Measurements from ENCODE around the gene DDX54.

Gene DDX54

GRCh38 chr12:113191227-113191626 is 5.9 kb upstream of the DDX54 start:
- no peaks in the 10 kb centered on the region for H3K9me3 ChIP-seq (ENCODE audit: low read length)

GRCh38 chr12:113190761-113191160 is 5.5 kb upstream of the DDX54 start:
- Histone ChIP-seq H3K4me3 (ENCODE audit: low read length) (no peak overlapping the region), H2AFZ (ENCODE audit: low read depth, low read length) (no peak overlapping the region), H3K36me3 (ENCODE audit: insufficient read depth, low read length) (peaks cover 20% of the 10 kb centered on the region), H3K4me1 (ENCODE audit: insufficient read depth, low read length) (peaks cover 15% of the 10 kb centered on the region), H3K27me3 (ENCODE audit: insufficient read depth, low read length) (no peaks in the 10 kb centered on the region), H3K9me3 (ENCODE audit: low read length) (no peaks in the 10 kb centered on the region)

More at GRCh38 chr12:113191227-113191626, 5.9 kb upstream of the DDX54 start:
- no peak overlapping the region for H2AFZ ChIP-seq (ENCODE audit: low read depth, low read length)
- H3K27me3 ChIP-seq (ENCODE audit: insufficient read depth, low read length): no peaks in the 10 kb centered on the region
- no peak overlapping the region for H3K4me3 ChIP-seq (ENCODE audit: low read length)
- H3K4me1 ChIP-seq (ENCODE audit: insufficient read depth, low read length): peaks cover 11% of the 10 kb centered on the region
- peaks cover 20% of the 10 kb centered on the region for H3K36me3 ChIP-seq (ENCODE audit: insufficient read depth, low read length)

- Histone ChIP-seq H3K36me3 (ENCODE audit: insufficient read depth, low read length) (peaks cover 20% of the 10 kb centered on the region), H3K4me1 (ENCODE audit: insufficient read depth, low read length) (peaks cover 16% of the 10 kb centered on the region), H3K27me3 (ENCODE audit: insufficient read depth, low read length) (no peaks in the 10 kb centered on the region), H2AFZ (ENCODE audit: low read depth, low read length) (no peak overlapping the region), H3K9me3 (ENCODE audit: low read length) (no peaks in the 10 kb centered on the region), H3K4me3 (ENCODE audit: low read length) (no peak overlapping the region)
These were observed 4.1 kb upstream of the DDX54 start for GRCh38 chr12:113189361-113189760.

GRCh38 chr12:113186666-113187325 is 1.5 kb upstream of the DDX54 start:
- peaks cover 15% of the 10 kb centered on the region for H3K4me1 ChIP-seq (ENCODE audit: insufficient read depth, low read length)
- peak overlapping the region; percentile 85 for H3K4me3 ChIP-seq (ENCODE audit: low read length)
- no peaks in the 10 kb centered on the region for H3K27me3 ChIP-seq (ENCODE audit: insufficient read depth, low read length)
- peaks cover 26% of the 10 kb centered on the region for H3K36me3 ChIP-seq (ENCODE audit: insufficient read depth, low read length)
- no peaks in the 10 kb centered on the region for H3K9me3 ChIP-seq (ENCODE audit: low read length)
- no peak overlapping the region for H2AFZ ChIP-seq (ENCODE audit: low read depth, low read length)

- Histone ChIP-seq H3K4me1 (ENCODE audit: insufficient read depth, low read length) (peaks cover 15% of the 10 kb centered on the region), H3K9me3 (ENCODE audit: low read length) (no peaks in the 10 kb centered on the region), H3K27me3 (ENCODE audit: insufficient read depth, low read length) (no peaks in the 10 kb centered on the region), H3K36me3 (ENCODE audit: insufficient read depth, low read length) (peaks cover 20% of the 10 kb centered on the region), H3K4me3 (ENCODE audit: low read length) (peak overlapping the region; percentile 85), H2AFZ (ENCODE audit: low read depth, low read length) (peak overlapping the region; percentile 86)
These were observed 721 bp upstream of the DDX54 start for GRCh38 chr12:113186033-113186365.

GRCh38 chr12:113184900-113185179 is 438 bp downstream of the DDX54 start:
- Histone ChIP-seq H3K4me1 (ENCODE audit: insufficient read depth, low read length) (peaks cover 15% of the 10 kb centered on the region), H3K4me3 (ENCODE audit: low read length) (peak overlapping the region; percentile 85)

GRCh38 chr12:113184098-113184899 is 979 bp downstream of the DDX54 start:
- H3K36me3 ChIP-seq (ENCODE audit: insufficient read depth, low read length): peaks cover 31% of the 10 kb centered on the region
- H3K9me3 ChIP-seq (ENCODE audit: low read length): no peaks in the 10 kb centered on the region
- no peaks in the 10 kb centered on the region for H3K27me3 ChIP-seq (ENCODE audit: insufficient read depth, low read length)
- peak overlapping the region; percentile 86 for H2AFZ ChIP-seq (ENCODE audit: low read depth, low read length)
- peak overlapping the region; percentile 85 for H3K4me3 ChIP-seq (ENCODE audit: low read length)
- H3K4me1 ChIP-seq (ENCODE audit: insufficient read depth, low read length): peaks cover 15% of the 10 kb centered on the region

More at GRCh38 chr12:113184900-113185179, 438 bp downstream of the DDX54 start:
- H3K9me3 ChIP-seq (ENCODE audit: low read length): no peaks in the 10 kb centered on the region
- H3K36me3 ChIP-seq (ENCODE audit: insufficient read depth, low read length): peaks cover 28% of the 10 kb centered on the region
- no peaks in the 10 kb centered on the region for H3K27me3 ChIP-seq (ENCODE audit: insufficient read depth, low read length)
- peak overlapping the region; percentile 86 for H2AFZ ChIP-seq (ENCODE audit: low read depth, low read length)

GRCh38 chr12:113183030-113183589 is 2.2 kb downstream of the DDX54 start:
- Histone ChIP-seq H3K9me3 (ENCODE audit: low read length) (peaks cover 2% of the 10 kb centered on the region), H2AFZ (ENCODE audit: low read depth, low read length) (no peak overlapping the region), H3K36me3 (ENCODE audit: insufficient read depth, low read length) (peaks cover 39% of the 10 kb centered on the region), H3K27me3 (ENCODE audit: insufficient read depth, low read length) (no peaks in the 10 kb centered on the region), H3K4me3 (ENCODE audit: low read length) (no peak overlapping the region), H3K4me1 (ENCODE audit: insufficient read depth, low read length) (peaks cover 15% of the 10 kb centered on the region)

GRCh38 chr12:113181975-113182374 is 3.3 kb downstream of the DDX54 start:
- no peak overlapping the region for H3K4me3 ChIP-seq (ENCODE audit: low read length)
- peaks cover 14% of the 10 kb centered on the region for H3K9me3 ChIP-seq (ENCODE audit: low read length)
- H3K4me1 ChIP-seq (ENCODE audit: insufficient read depth, low read length): peaks cover 15% of the 10 kb centered on the region
- H3K27me3 ChIP-seq (ENCODE audit: insufficient read depth, low read length): no peaks in the 10 kb centered on the region
- no peak overlapping the region for H2AFZ ChIP-seq (ENCODE audit: low read depth, low read length)
- H3K36me3 ChIP-seq (ENCODE audit: insufficient read depth, low read length): peaks cover 50% of the 10 kb centered on the region

- H3K36me3 ChIP-seq (ENCODE audit: insufficient read depth, low read length): peaks cover 56% of the 10 kb centered on the region
- H3K4me3 ChIP-seq (ENCODE audit: low read length): no peak overlapping the region
- H2AFZ ChIP-seq (ENCODE audit: low read depth, low read length): no peak overlapping the region
- H3K27me3 ChIP-seq (ENCODE audit: insufficient read depth, low read length): no peaks in the 10 kb centered on the region
- peaks cover 4% of the 10 kb centered on the region for H3K4me1 ChIP-seq (ENCODE audit: insufficient read depth, low read length)
- peaks cover 19% of the 10 kb centered on the region for H3K9me3 ChIP-seq (ENCODE audit: low read length)
These were observed 4.9 kb downstream of the DDX54 start for GRCh38 chr12:113180333-113180732.

- H3K36me3 ChIP-seq (ENCODE audit: insufficient read depth, low read length): peaks cover 59% of the 10 kb centered on the region
These were observed 6.3 kb downstream of the DDX54 start for GRCh38 chr12:113179023-113179422.

GRCh38 chr12:113174461-113175384 is 10.6 kb downstream of the DDX54 start:
- no peak overlapping the region for H3K4me3 ChIP-seq (ENCODE audit: low read length)
- H3K27me3 ChIP-seq (ENCODE audit: insufficient read depth, low read length): no peaks in the 10 kb centered on the region
- peaks cover 71% of the 10 kb centered on the region for H3K36me3 ChIP-seq (ENCODE audit: insufficient read depth, low read length)

More at GRCh38 chr12:113179023-113179422, 6.3 kb downstream of the DDX54 start:
- Histone ChIP-seq H3K4me1 (ENCODE audit: insufficient read depth, low read length) (no peaks in the 10 kb centered on the region), H2AFZ (ENCODE audit: low read depth, low read length) (no peak overlapping the region), H3K4me3 (ENCODE audit: low read length) (no peak overlapping the region), H3K9me3 (ENCODE audit: low read length) (peaks cover 19% of the 10 kb centered on the region), H3K27me3 (ENCODE audit: insufficient read depth, low read length) (no peaks in the 10 kb centered on the region)

More at GRCh38 chr12:113174461-113175384, 10.6 kb downstream of the DDX54 start:
- peaks cover 19% of the 10 kb centered on the region for H3K9me3 ChIP-seq (ENCODE audit: low read length)
- H2AFZ ChIP-seq (ENCODE audit: low read depth, low read length): no peak overlapping the region
- H3K4me1 ChIP-seq (ENCODE audit: insufficient read depth, low read length): no peaks in the 10 kb centered on the region
